ENCODE data around the gene FARP1. TPM values are rescaled to one million over a fixed set of nuclear protein-coding genes. Genes with fewer than 3 reads are reported as not detected.
"Not testable (repeated sequence)": the region's sequence is repeated elsewhere in the genome, so short reads cannot be mapped to it uniquely, and the experiment has no call there.

The FARP1 gene
- total RNA-seq, 1 donor from 2014 or later, result 289 TPM

- H3K27ac Mint-ChIP-seq, result no peak overlapping the region
- H3K36me3 Mint-ChIP-seq, result peaks cover 62% of the 10 kb centered on the region
- DNase-seq (ENCODE audit: low spot score in 2 of 2, unreplicated experiment in 2 of 2), result no peak
- H3K4me3 Mint-ChIP-seq, result no peak overlapping the region
- H3K4me1 Mint-ChIP-seq, result peaks cover 22% of the 10 kb centered on the region
- TF ChIP-seq CTCF (IDR thresholded peaks at IDR 0.05; ENCODE audit: unreplicated experiment), result no peak
- no peaks in the 10 kb centered on the region for H3K9me3 Mint-ChIP-seq
- no peaks in the 10 kb centered on the region for H3K27me3 Mint-ChIP-seq (ENCODE audit: low read depth)
Measured at GRCh38 chr13:98410612-98411011, 267.7 kb downstream of the FARP1 start.

- no peak overlapping the region for H3K27ac Mint-ChIP-seq
- no peak overlapping the region for H3K4me3 Mint-ChIP-seq
- no peaks in the 10 kb centered on the region for H3K27me3 Mint-ChIP-seq (ENCODE audit: low read depth)
- DNase-seq (ENCODE audit: low spot score in 2 of 2, unreplicated experiment in 2 of 2), result no peak
- H3K9me3 Mint-ChIP-seq, result no peaks in the 10 kb centered on the region
- H3K36me3 Mint-ChIP-seq, result peaks cover 65% of the 10 kb centered on the region
- H3K4me1 Mint-ChIP-seq, result peaks cover 22% of the 10 kb centered on the region
- TF ChIP-seq CTCF (IDR thresholded peaks at IDR 0.05; ENCODE audit: unreplicated experiment), result no peak
Measured at GRCh38 chr13:98411013-98411412, 268.1 kb downstream of the FARP1 start.

- peaks cover under 1% of the 10 kb centered on the region for H3K9me3 Mint-ChIP-seq
- no peaks in the 10 kb centered on the region for H3K27me3 Mint-ChIP-seq (ENCODE audit: low read depth)
- H3K27ac Mint-ChIP-seq, result peak overlapping the region; percentile 62
- H3K4me1 Mint-ChIP-seq, result peaks cover 26% of the 10 kb centered on the region
- DNase-seq (ENCODE audit: low spot score in 2 of 2, unreplicated experiment in 2 of 2), result no peak
- TF ChIP-seq CTCF (IDR thresholded peaks at IDR 0.05; ENCODE audit: unreplicated experiment), result no peak
- H3K36me3 Mint-ChIP-seq, result peaks cover 71% of the 10 kb centered on the region
- no peak overlapping the region for H3K4me3 Mint-ChIP-seq
Measured at GRCh38 chr13:98411617-98412265, 268.8 kb downstream of the FARP1 start.

GRCh38 chr13:98413278-98413677 lies 270.4 kb downstream of the FARP1 start:
- not testable (repeated sequence) for H3K4me3 Mint-ChIP-seq; H3K9me3 Mint-ChIP-seq; DNase-seq (ENCODE audit: low spot score in 2 of 2, unreplicated experiment in 2 of 2); H3K27ac Mint-ChIP-seq; H3K27me3 Mint-ChIP-seq (ENCODE audit: low read depth)
- peaks cover 30% of the 10 kb centered on the region for H3K4me1 Mint-ChIP-seq
- H3K36me3 Mint-ChIP-seq, result peaks cover 73% of the 10 kb centered on the region

GRCh38 chr13:98413796-98414195 lies 270.9 kb downstream of the FARP1 start:
- TF ChIP-seq CTCF (IDR thresholded peaks at IDR 0.05; ENCODE audit: unreplicated experiment), result no peak
- no peak overlapping the region for H3K27ac Mint-ChIP-seq
- no peaks in the 10 kb centered on the region for H3K27me3 Mint-ChIP-seq (ENCODE audit: low read depth)
- peaks cover 30% of the 10 kb centered on the region for H3K4me1 Mint-ChIP-seq
- peaks cover 5% of the 10 kb centered on the region for H3K9me3 Mint-ChIP-seq
- no peak for DNase-seq (ENCODE audit: low spot score in 2 of 2, unreplicated experiment in 2 of 2)
- H3K4me3 Mint-ChIP-seq, result no peak overlapping the region
- peaks cover 77% of the 10 kb centered on the region for H3K36me3 Mint-ChIP-seq

GRCh38 chr13:98415326-98416070 lies 272.6 kb downstream of the FARP1 start:
- TF ChIP-seq CTCF (IDR thresholded peaks at IDR 0.05; ENCODE audit: unreplicated experiment), result no peak
- H3K4me3 Mint-ChIP-seq, result no peak overlapping the region
- H3K4me1 Mint-ChIP-seq, result peaks cover 30% of the 10 kb centered on the region
- peaks cover 5% of the 10 kb centered on the region for H3K9me3 Mint-ChIP-seq
- H3K36me3 Mint-ChIP-seq, result peaks cover 72% of the 10 kb centered on the region
- H3K27me3 Mint-ChIP-seq (ENCODE audit: low read depth), result no peaks in the 10 kb centered on the region
- no peak for DNase-seq (ENCODE audit: low spot score in 2 of 2, unreplicated experiment in 2 of 2)
- H3K27ac Mint-ChIP-seq, result no peak overlapping the region

Measured in mesothelial cell of epicardium (in vitro differentiated cells).